H9 (cell line): ENCODE results near the gene LEKR1. TPM values are rescaled to one million over a fixed set of nuclear protein-coding genes. Genes with fewer than 3 reads are reported as not detected.

ENCODE experiments used
- DNase-seq: peaks from one replicate; pipeline ENCODE4 v3.0.0-alpha.2; 2017
- H2AFZ ChIP-seq: one replicate; pipeline ENCODE4 v1.6.1; 2013; ENCODE audit warnings: mild to moderate bottlenecking, low read length, control low read depth, moderate library complexity
- H2AK5ac ChIP-seq: 2 replicates; pipeline ENCODE4 v1.6.1; 2013; ENCODE audit warnings: low read length, control low read depth, mixed read lengths; ENCODE audit not compliant: insufficient read length
- H2BK120ac ChIP-seq: one replicate; pipeline ENCODE4 v1.6.1; 2013; ENCODE audit warnings: low read depth, mild to moderate bottlenecking, low read length, control low read depth, inconsistent platforms; ENCODE audit not compliant: poor library complexity, severe bottlenecking
- H2BK12ac ChIP-seq: 2 replicates; pipeline ENCODE4 v1.6.1; 2013; ENCODE audit warnings: low read length, control low read depth, mixed read lengths, low read depth; ENCODE audit not compliant: insufficient read length
- H2BK15ac ChIP-seq: 2 replicates; pipeline ENCODE4 v1.6.1; 2013; ENCODE audit warnings: low read depth, low read length, control low read depth
- H2BK20ac ChIP-seq: one replicate; pipeline ENCODE4 v1.6.1; 2013; ENCODE audit warnings: low read depth, mild to moderate bottlenecking, low read length, control low read depth, inconsistent platforms; ENCODE audit not compliant: poor library complexity, severe bottlenecking
- H2BK5ac ChIP-seq: 2 replicates; pipeline ENCODE4 v1.6.1; 2013; ENCODE audit warnings: low read length, control low read depth, mixed read lengths; ENCODE audit not compliant: insufficient read length
- H3K14ac ChIP-seq: 2 replicates; pipeline ENCODE4 v1.6.1; 2013; ENCODE audit warnings: low read length, control low read depth; ENCODE audit not compliant: insufficient read depth
- H3K18ac ChIP-seq: 2 replicates; pipeline ENCODE4 v1.6.1; 2013; ENCODE audit warnings: low read depth, mild to moderate bottlenecking, mixed read lengths, low read length, control low read depth; ENCODE audit not compliant: insufficient read length
- H3K23ac ChIP-seq: 2 replicates; pipeline ENCODE4 v1.6.1; 2013; ENCODE audit warnings: low read length, control low read depth, mixed read lengths, low read depth; ENCODE audit not compliant: insufficient read length
- H3K23me2 ChIP-seq: 2 replicates; pipeline ENCODE4 v1.6.1; 2013; ENCODE audit warnings: low read depth, mild to moderate bottlenecking, mixed read lengths, low read length, control low read depth; ENCODE audit not compliant: insufficient read length, poor library complexity, severe bottlenecking
- H3K27ac ChIP-seq: 2 replicates; pipeline ENCODE4 v1.5.1; 2013; ENCODE audit warnings: low read length, control low read depth, mixed read lengths, low read depth; ENCODE audit not compliant: insufficient read length
- H3K27me3 ChIP-seq: 2 replicates; pipeline ENCODE4 v1.6.1; 2013; ENCODE audit warnings: low read length, control low read depth, inconsistent platforms; ENCODE audit not compliant: insufficient read depth
- H3K4ac ChIP-seq: 2 replicates; pipeline ENCODE4 v1.6.1; 2013; ENCODE audit warnings: low read depth, mild to moderate bottlenecking, control low read depth, inconsistent platforms, low read length, moderate library complexity
- H3K4me1 ChIP-seq: 2 replicates; pipeline ENCODE4 v1.6.1; 2013; ENCODE audit warnings: low read length, control low read depth, inconsistent platforms; ENCODE audit not compliant: insufficient read depth
- H3K4me2 ChIP-seq: 2 replicates; pipeline ENCODE4 v1.6.1; 2013; ENCODE audit warnings: low read length, control low read depth, mixed read lengths; ENCODE audit not compliant: insufficient read length, insufficient read depth
- H3K56ac ChIP-seq: 2 replicates; pipeline ENCODE4 v1.6.1; 2013; ENCODE audit warnings: low read depth, mild to moderate bottlenecking, mixed read lengths, low read length, control low read depth; ENCODE audit not compliant: insufficient read length
- H3K79me1 ChIP-seq: 2 replicates; pipeline ENCODE4 v1.6.1; 2013; ENCODE audit warnings: low read depth, mild to moderate bottlenecking, moderate library complexity, low read length, control low read depth, inconsistent platforms; ENCODE audit not compliant: insufficient read depth, poor library complexity, severe bottlenecking
- H3K79me2 ChIP-seq: 2 replicates; pipeline ENCODE4 v1.6.1; 2013; ENCODE audit warnings: low read length, control low read depth, inconsistent platforms; ENCODE audit not compliant: insufficient read depth
- H3K9ac ChIP-seq: 2 replicates; pipeline ENCODE4 v1.6.1; 2013; ENCODE audit warnings: low read length, control low read depth, mixed read lengths; ENCODE audit not compliant: insufficient read length; ENCODE audit errors: extremely low read depth
- H3K9me3 ChIP-seq: one replicate; pipeline ENCODE4 v1.6.1; 2013; ENCODE audit warnings: low read depth, low read length, inconsistent platforms; ENCODE audit not compliant: control insufficient read depth
- H3T11ph ChIP-seq: one replicate; pipeline ENCODE4 v1.6.1; 2013; ENCODE audit warnings: mild to moderate bottlenecking, low read length, control low read depth, inconsistent platforms
- H4K20me1 ChIP-seq: one replicate; pipeline ENCODE4 v1.6.1; 2013; ENCODE audit not compliant: control insufficient read depth, insufficient read length, insufficient read depth
- H4K5ac ChIP-seq: 2 replicates; pipeline ENCODE4 v1.6.1; 2013; ENCODE audit warnings: low read depth, mild to moderate bottlenecking, mixed read lengths, low read length, control low read depth; ENCODE audit not compliant: insufficient read length
- H4K8ac ChIP-seq: replicated peaks from 2 replicates; pipeline ENCODE4 v1.6.1; 2013; ENCODE audit warnings: low read length, control low read depth, mixed read lengths, low read depth; ENCODE audit not compliant: insufficient read length
- H4K91ac ChIP-seq: 2 replicates; pipeline ENCODE4 v1.6.1; 2013; ENCODE audit warnings: low read depth, mild to moderate bottlenecking, moderate library complexity, mixed read lengths, low read length, control low read depth; ENCODE audit not compliant: insufficient read length
- H3K27ac Mint-ChIP-seq, 3 experiments: 2 replicates in 2 of 3; 3 replicates in 1 of 3; pipeline ENCODE4 v1.8.0; 2020 to 2021; ENCODE audit warnings: mixed read lengths in 3 of 3, mild to moderate bottlenecking in 1 of 3, moderate library complexity in 1 of 3
- H3K27me3 Mint-ChIP-seq: 2 replicates; pipeline ENCODE4 v1.8.0; 2021; ENCODE audit warnings: low read depth, mild to moderate bottlenecking, moderate library complexity, mixed read lengths
- H3K36me3 Mint-ChIP-seq, 3 experiments: 2 replicates in 2 of 3; 3 replicates in 1 of 3; pipeline ENCODE4 v1.8.0; 2020 to 2021; ENCODE audit warnings: low read depth in 3 of 3, mixed read lengths in 3 of 3; ENCODE audit not compliant: insufficient read depth in 1 of 3
- H3K4me1 Mint-ChIP-seq, 2 experiments: 2 replicates each; pipeline ENCODE4 v1.8.0; 2020; ENCODE audit warnings: mixed read lengths in 2 of 2
- H3K4me3 Mint-ChIP-seq, 2 experiments: 2 replicates in 1 of 2; 3 replicates in 1 of 2; pipeline ENCODE4 v1.8.0; 2020 to 2021; ENCODE audit warnings: mild to moderate bottlenecking in 2 of 2, mixed read lengths in 2 of 2, moderate library complexity in 1 of 2
- H3K9me3 Mint-ChIP-seq, 2 experiments: 2 replicates in 1 of 2; 3 replicates in 1 of 2; pipeline ENCODE4 v1.8.0; 2020; ENCODE audit warnings: mild to moderate bottlenecking in 2 of 2, mixed read lengths in 2 of 2, moderate library complexity in 1 of 2
- WGBS: extraction: QIAGEN DNeasy Blood & Tissue Kit; methylation state at CpG from one replicate; pipeline ENCODE4 v1.1.7; 2013; ENCODE audit warnings: missing lambda C conversion rate, low lambda C conversion rate, mixed read lengths; ENCODE audit not compliant: insufficient read length; ENCODE audit errors: extremely low coverage; 5-methylcytosine and 5-hydroxymethylcytosine counted together
- total RNA-seq: library from RNA; stranded (reverse); gene quantifications from 2 replicates; pipeline ENCODE4 v1.2.1, GENCODE V29; 2021
- TF ChIP-seq, protein P1 (sequence below): fragments of 200-600 bp; sonication (generic); conservative IDR thresholded peaks from 3 replicates; pipeline ENCODE4 v1.8.0; 2021; ENCODE audit warnings: antibody characterized with exemption, mild to moderate bottlenecking

LEKR1 gene
- total RNA-seq, 1 experiment from 2014 or later = not detected

DNA sequence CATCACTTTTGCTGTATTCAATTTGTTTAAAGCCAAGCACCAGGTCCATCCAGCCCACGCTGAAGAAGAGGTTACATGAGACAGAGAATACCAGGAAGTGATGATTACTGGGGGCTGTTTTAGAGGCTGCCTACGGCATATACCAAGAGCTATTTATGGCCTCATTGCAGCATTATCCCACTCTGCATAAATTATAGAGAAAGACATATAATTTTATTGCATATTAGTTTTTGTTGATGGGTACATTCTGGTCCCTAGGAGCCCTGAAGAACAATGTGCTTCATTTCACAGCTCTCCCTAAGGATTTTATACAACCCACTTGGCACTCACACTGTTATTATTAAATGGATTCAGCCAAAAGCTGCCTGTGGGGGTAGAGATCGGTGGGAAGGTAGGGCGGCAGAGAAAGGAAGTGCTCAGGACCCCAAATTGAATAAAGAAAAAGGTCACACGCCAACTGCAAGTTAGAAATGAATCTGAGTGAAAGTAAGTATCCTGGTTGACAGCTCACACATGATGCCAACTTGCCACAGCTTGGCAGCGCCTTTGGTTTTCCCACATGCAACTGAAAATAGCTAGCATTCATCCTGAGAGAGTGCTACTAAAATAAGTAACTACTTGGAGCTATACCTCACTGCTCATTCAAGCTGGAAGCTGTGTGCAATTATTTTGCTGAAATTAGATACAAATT lies 260.1 kb downstream of the LEKR1 start:
- H3K4me2 ChIP-seq = no peak overlapping the region
- H3K27ac Mint-ChIP-seq = no peak overlapping the region
- no peak overlapping the region for H2AK5ac ChIP-seq
- no peak overlapping the region for H3T11ph ChIP-seq
- H2BK120ac ChIP-seq = no peak overlapping the region
- H3K14ac ChIP-seq = no peak overlapping the region
- no peak overlapping the region for H2BK20ac ChIP-seq
- peaks cover 9% of the 10 kb centered on the region; the same call in 1 of the 2 replicates for H3K4me1 ChIP-seq
- no peak overlapping the region for H2AFZ ChIP-seq
- no peaks in the 10 kb centered on the region for H3K36me3 Mint-ChIP-seq
- WGBS = no CpG with 5 or more reads among the region's 6 CpGs
- peaks cover 7% of the 10 kb centered on the region for H3K23me2 ChIP-seq
- no peak for DNase-seq
- no peaks in the 10 kb centered on the region for H3K79me2 ChIP-seq
- H4K91ac ChIP-seq = no peak overlapping the region
- peaks cover 40 to 42% of the 10 kb centered on the region in 2 experiments for H3K4me1 Mint-ChIP-seq
- no peak overlapping the region for H3K27ac ChIP-seq
- H2BK15ac ChIP-seq = no peak overlapping the region
- no peak overlapping the region for H2BK12ac ChIP-seq
- H3K4ac ChIP-seq = no peak overlapping the region
- H3K18ac ChIP-seq = no peak overlapping the region
- no peaks in the 10 kb centered on the region for H3K79me1 ChIP-seq
- H3K4me3 Mint-ChIP-seq = no peak overlapping the region
- no peak overlapping the region for H4K5ac ChIP-seq
- no peak overlapping the region for H2BK5ac ChIP-seq
- H3K27me3 ChIP-seq = no peaks in the 10 kb centered on the region
- H3K9ac ChIP-seq = no peak overlapping the region
- no peak overlapping the region for H3K23ac ChIP-seq
- TF ChIP-seq, protein P1, sequence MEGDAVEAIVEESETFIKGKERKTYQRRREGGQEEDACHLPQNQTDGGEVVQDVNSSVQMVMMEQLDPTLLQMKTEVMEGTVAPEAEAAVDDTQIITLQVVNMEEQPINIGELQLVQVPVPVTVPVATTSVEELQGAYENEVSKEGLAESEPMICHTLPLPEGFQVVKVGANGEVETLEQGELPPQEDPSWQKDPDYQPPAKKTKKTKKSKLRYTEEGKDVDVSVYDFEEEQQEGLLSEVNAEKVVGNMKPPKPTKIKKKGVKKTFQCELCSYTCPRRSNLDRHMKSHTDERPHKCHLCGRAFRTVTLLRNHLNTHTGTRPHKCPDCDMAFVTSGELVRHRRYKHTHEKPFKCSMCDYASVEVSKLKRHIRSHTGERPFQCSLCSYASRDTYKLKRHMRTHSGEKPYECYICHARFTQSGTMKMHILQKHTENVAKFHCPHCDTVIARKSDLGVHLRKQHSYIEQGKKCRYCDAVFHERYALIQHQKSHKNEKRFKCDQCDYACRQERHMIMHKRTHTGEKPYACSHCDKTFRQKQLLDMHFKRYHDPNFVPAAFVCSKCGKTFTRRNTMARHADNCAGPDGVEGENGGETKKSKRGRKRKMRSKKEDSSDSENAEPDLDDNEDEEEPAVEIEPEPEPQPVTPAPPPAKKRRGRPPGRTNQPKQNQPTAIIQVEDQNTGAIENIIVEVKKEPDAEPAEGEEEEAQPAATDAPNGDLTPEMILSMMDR = no peak
- no peaks in the 10 kb centered on the region for H3K9me3 ChIP-seq
- H4K8ac ChIP-seq = no peak overlapping the region
- peaks cover 32% of the 10 kb centered on the region for H3K27me3 Mint-ChIP-seq
- no peaks in the 10 kb centered on the region for H3K9me3 Mint-ChIP-seq
- no peaks in the 10 kb centered on the region for H4K20me1 ChIP-seq
- H3K56ac ChIP-seq = no peak overlapping the region
